ENCODE results near the gene PAFAH1B1.

Gene PAFAH1B1

GRCh38 chr17:2682176-2682938, 88.9 kb downstream of the PAFAH1B1 start:
- H2AFZ ChIP-seq (ENCODE audit: low read depth, low read length), result no peak overlapping the region
- TF ChIP-seq CTCF (IDR thresholded peaks at IDR 0.05; ENCODE audit: low read depth, low read length) (no peak), EZH2phosphoT487 (IDR thresholded peaks at IDR 0.05; ENCODE audit: low read depth) (no peak)
- H3K27ac ChIP-seq (ENCODE audit: low read length), result no peak overlapping the region
- H3K36me3 ChIP-seq (replicated peaks; ENCODE audit: low read depth, low read length), result peaks cover 24% of the 10 kb centered on the region
- no peaks in the 10 kb centered on the region for H3K4me1 ChIP-seq (ENCODE audit: low read length)
- no peaks in the 10 kb centered on the region for H3K79me2 ChIP-seq (ENCODE audit: low read length)
- H3K4me3 ChIP-seq (ENCODE audit: low read length), result no peak overlapping the region
- no peak overlapping the region for H3K4me2 ChIP-seq (ENCODE audit: low read length)
- no peaks in the 10 kb centered on the region for H3K27me3 ChIP-seq (ENCODE audit: low read depth, low read length)
- H3K9me3 ChIP-seq (ENCODE audit: insufficient read depth, low read length), result no peaks in the 10 kb centered on the region
- H4K20me1 ChIP-seq (ENCODE audit: insufficient read depth, low read length), result no peaks in the 10 kb centered on the region
- H3K9ac ChIP-seq (ENCODE audit: low read length), result no peak overlapping the region

GRCh38 chr17:2683912-2684311, 90.5 kb downstream of the PAFAH1B1 start:
- Histone ChIP-seq H3K4me3 (ENCODE audit: low read length) (no peak overlapping the region), H3K4me1 (ENCODE audit: low read length) (no peaks in the 10 kb centered on the region), H3K79me2 (ENCODE audit: low read length) (no peaks in the 10 kb centered on the region), H3K4me2 (ENCODE audit: low read length) (no peak overlapping the region), H3K9ac (ENCODE audit: low read length) (no peak overlapping the region), H3K36me3 (replicated peaks; ENCODE audit: low read depth, low read length) (peaks cover 24% of the 10 kb centered on the region), H3K27me3 (ENCODE audit: low read depth, low read length) (no peaks in the 10 kb centered on the region), H3K9me3 (ENCODE audit: insufficient read depth, low read length) (no peaks in the 10 kb centered on the region), H4K20me1 (ENCODE audit: insufficient read depth, low read length) (no peaks in the 10 kb centered on the region), H3K27ac (ENCODE audit: low read length) (no peak overlapping the region), H2AFZ (ENCODE audit: low read depth, low read length) (no peak overlapping the region)
- TF ChIP-seq CTCF (IDR thresholded peaks at IDR 0.05; ENCODE audit: low read depth, low read length) (no peak), EZH2phosphoT487 (IDR thresholded peaks at IDR 0.05; ENCODE audit: low read depth) (no peak)

- Histone ChIP-seq H3K4me2 (ENCODE audit: low read length) (no peak overlapping the region), H3K9me3 (ENCODE audit: insufficient read depth, low read length) (no peaks in the 10 kb centered on the region), H3K27me3 (ENCODE audit: low read depth, low read length) (no peaks in the 10 kb centered on the region), H3K79me2 (ENCODE audit: low read length) (no peaks in the 10 kb centered on the region), H3K36me3 (replicated peaks; ENCODE audit: low read depth, low read length) (peaks cover 30% of the 10 kb centered on the region), H4K20me1 (ENCODE audit: insufficient read depth, low read length) (no peaks in the 10 kb centered on the region), H3K9ac (ENCODE audit: low read length) (no peak overlapping the region), H3K4me1 (ENCODE audit: low read length) (no peaks in the 10 kb centered on the region), H2AFZ (ENCODE audit: low read depth, low read length) (no peak overlapping the region), H3K27ac (ENCODE audit: low read length) (no peak overlapping the region), H3K4me3 (ENCODE audit: low read length) (no peak overlapping the region)
- TF ChIP-seq CTCF (IDR thresholded peaks at IDR 0.05; ENCODE audit: low read depth, low read length) (no peak), EZH2phosphoT487 (IDR thresholded peaks at IDR 0.05; ENCODE audit: low read depth) (no peak)
These were observed 91.1 kb downstream of the PAFAH1B1 start for GRCh38 chr17:2684549-2684948.

GRCh38 chr17:2685696-2686095, 92.2 kb downstream of the PAFAH1B1 start:
- no peak overlapping the region for H3K27ac ChIP-seq (ENCODE audit: low read length)
- no peaks in the 10 kb centered on the region for H4K20me1 ChIP-seq (ENCODE audit: insufficient read depth, low read length)
- no peaks in the 10 kb centered on the region for H3K79me2 ChIP-seq (ENCODE audit: low read length)
- H3K36me3 ChIP-seq (replicated peaks; ENCODE audit: low read depth, low read length), result peaks cover 24% of the 10 kb centered on the region
- no peaks in the 10 kb centered on the region for H3K4me1 ChIP-seq (ENCODE audit: low read length)
- no peaks in the 10 kb centered on the region for H3K9me3 ChIP-seq (ENCODE audit: insufficient read depth, low read length)
- TF ChIP-seq CTCF (IDR thresholded peaks at IDR 0.05; ENCODE audit: low read depth, low read length) (no peak), EZH2phosphoT487 (IDR thresholded peaks at IDR 0.05; ENCODE audit: low read depth) (no peak)
- H3K4me3 ChIP-seq (ENCODE audit: low read length), result no peak overlapping the region
- H3K4me2 ChIP-seq (ENCODE audit: low read length), result no peak overlapping the region
- no peaks in the 10 kb centered on the region for H3K27me3 ChIP-seq (ENCODE audit: low read depth, low read length)
- no peak overlapping the region for H2AFZ ChIP-seq (ENCODE audit: low read depth, low read length)
- H3K9ac ChIP-seq (ENCODE audit: low read length), result no peak overlapping the region

Measured in OCI-LY3 (cell line).